GM21529 (cell line): ENCODE measurements around the gene DPY30.
A peak's percentile ranks its signal among the peaks of the same experiment; 100 is the strongest.

ENCODE experiments used
- ATAC-seq: cut with Tn5 transposase; IDR thresholded peaks from one replicate; pipeline ENCODE4 v1.9.1; 2021; ENCODE audit not compliant: unreplicated experiment

The DPY30 gene

DNA sequence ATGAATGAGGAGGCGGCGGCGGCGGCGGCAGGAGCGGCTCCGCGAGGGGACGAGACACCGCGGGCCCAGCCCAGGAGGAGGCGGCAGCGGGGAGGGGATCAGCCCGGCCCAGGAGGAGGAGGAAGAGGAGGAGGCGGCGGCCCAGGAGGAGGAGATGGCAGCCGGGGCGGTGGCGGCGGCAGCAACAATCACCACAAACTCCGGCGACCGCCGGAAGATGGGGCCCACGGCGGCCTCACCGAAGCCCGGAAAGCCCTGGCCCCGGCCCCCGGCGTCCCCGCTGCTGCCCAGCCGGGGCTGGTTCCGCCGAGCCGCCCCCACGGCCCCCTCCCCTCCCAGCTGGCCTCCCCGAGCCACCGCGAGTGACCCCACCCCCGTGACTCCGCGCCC lies 29.3 kb downstream of the DPY30 start:
- ATAC-seq, result peak; percentile 51

DNA sequence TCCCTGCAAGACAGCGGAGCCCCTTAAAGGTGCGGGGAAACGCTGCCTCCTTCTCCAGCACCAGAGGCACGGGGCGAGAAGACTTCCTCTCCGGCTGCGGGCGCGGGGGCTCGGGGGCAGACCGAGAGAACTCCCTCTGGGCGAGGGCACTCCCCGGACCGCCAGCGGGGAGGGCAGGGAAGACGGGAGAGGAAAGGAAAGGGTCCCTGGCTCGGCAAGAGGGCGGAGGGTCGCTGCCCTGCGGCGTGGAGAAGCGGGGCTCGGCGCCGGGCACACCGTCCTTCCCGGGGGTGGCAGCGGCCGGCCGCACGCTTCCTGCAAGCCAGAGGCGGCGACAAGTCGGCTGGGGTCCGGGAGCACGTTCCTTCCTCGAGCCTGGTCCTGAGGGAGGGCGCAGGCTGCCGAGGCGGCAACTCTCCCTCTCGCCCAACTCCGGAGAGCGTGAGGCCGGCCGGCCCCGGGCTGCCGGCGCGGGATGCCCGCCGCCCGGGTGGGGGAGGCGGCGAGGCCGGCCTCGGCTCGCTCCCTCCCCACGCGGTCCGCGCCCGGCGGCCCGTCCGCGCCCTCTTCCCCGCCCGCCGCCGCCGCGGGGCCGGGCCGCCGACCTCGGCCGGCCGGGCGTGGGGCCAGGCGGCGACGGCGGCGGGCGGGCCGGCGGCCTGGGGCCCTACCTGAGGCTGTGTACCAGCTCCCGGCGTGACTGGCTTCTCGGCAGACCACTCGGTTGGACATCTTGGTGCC lies 29.9 kb downstream of the DPY30 start:
- ATAC-seq, result peak; percentile 31

DNA sequence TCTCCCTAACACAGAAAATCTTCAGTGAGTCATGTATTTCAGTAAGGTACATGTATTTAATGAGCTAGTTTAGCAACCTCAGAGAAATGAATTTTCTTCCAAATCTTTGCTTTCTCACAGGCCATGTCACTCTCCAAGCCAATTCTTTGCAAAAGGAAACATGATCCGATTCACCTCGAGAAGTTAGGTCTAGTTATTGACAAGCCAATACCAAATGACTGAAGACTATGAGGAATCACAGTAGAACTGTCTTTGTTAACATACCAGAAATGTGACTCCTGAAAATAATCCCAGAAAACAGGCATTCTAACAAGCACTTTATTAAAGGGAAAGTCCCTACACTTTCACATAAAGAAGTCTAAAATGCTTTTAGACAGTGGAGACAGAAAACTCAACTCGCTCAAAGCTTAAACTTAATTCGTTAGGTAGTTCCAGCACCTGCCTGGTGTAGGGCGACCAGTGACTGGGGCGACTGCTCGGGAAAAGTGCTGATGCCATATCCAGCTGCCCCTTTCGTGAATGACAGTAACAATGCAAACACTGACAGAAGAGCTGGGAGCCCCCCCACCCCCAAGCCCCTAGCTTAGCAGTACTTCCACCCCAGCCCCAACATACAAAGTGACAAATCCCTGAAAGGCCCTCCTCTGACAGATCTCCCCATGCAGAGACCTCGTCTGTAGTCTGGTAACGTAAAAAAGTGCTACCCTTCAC lies 30.6 kb downstream of the DPY30 start:
- no peak for ATAC-seq

DNA sequence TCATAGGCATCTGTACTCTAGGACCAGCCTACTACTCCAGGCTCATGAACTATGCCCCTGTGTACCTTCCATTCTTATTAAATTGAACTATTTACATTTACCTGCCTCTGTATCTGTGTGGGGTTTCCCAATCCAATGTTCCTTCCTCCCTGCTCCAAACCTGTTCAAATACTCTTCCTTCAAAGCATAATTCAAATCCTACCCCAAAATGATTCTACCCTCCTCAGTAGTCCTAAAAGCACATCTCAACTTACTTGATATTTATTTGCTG lies 32.5 kb downstream of the DPY30 start:
- ATAC-seq, result no peak

DNA sequence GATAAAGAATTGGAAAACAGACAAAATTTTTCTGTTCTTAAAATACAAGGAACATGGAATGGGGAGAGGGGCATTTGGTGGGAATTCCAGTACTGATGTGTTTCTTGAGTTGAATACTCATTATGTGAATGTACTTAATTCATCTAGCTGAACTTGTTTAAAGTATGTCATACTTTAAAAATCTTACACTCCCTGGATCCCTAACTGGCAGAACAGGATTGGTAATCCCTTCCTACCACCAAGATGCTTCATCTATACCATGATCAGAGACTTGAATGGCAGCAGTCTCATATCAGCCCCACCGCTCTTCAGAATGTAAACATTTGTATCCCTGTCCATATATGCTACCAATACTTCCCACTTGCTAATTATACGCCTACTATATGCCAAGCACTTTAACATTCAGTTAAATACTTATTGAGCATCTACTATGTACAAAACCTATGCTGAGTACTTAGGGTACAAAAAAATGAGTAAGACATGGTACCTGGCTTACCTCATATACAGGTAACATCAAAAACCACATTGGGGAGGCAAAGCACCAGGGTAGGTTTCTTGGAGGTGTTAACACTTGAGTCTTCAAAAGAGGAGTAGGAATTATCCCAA lies 34.1 kb downstream of the DPY30 start:
- no peak for ATAC-seq

DNA sequence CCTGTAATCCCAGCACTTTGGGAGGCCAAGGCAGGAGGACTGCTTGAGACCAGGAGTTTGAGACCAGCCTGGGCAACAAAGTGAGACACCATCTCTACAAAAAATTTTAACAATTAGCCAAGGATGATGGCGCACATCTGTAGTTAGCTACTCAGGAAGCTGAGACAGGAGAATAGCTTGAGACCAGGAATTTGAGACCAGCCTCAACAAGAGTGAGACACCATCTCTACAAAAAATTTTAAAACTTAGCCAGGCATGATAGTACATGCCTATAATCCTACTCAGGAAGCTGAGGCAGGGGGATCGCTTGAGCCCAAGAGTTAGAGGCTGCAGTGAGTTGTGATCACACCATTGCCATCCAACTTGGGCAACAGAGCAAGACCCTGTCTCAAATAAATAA lies 35.8 kb downstream of the DPY30 start:
- ATAC-seq, result no peak

DNA sequence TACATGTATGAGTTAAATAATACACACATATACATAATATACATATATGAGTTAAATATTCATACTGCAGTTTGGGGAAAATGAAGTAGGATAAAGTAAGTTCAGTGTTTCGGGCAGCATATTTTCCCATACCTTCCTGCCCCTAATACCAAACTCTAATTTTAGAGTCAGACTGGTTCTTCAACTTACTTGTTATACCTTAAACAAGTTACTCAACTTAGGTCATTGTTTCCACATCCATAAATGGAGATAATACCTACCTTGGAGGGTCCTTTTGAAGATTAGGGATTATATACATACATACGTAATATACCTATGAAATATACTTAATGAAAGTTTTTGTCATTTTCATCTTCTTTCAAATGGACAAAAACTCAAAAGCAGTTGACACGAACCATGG lies 37.2 kb downstream of the DPY30 start:
- no peak for ATAC-seq

DNA sequence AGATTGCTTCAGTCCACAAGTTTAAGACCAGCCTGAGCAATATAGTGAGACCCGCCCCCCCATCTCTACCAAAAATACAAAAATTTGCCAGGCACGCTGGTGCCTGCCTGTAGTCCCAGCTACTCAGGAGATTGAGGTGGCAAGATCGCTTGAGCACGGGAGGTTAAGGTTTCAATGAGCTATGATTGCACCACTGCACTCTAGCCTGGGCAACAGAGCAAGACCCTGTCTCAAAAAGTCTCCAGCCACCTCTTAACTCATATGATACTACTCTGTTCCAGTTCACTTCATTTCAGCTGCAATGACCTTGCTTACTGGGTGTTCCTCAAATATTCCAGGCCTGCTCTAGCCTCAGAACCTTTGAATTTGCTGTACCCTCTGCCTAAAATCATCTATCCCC lies 40.2 kb downstream of the DPY30 start:
- ATAC-seq, result no peak

DNA sequence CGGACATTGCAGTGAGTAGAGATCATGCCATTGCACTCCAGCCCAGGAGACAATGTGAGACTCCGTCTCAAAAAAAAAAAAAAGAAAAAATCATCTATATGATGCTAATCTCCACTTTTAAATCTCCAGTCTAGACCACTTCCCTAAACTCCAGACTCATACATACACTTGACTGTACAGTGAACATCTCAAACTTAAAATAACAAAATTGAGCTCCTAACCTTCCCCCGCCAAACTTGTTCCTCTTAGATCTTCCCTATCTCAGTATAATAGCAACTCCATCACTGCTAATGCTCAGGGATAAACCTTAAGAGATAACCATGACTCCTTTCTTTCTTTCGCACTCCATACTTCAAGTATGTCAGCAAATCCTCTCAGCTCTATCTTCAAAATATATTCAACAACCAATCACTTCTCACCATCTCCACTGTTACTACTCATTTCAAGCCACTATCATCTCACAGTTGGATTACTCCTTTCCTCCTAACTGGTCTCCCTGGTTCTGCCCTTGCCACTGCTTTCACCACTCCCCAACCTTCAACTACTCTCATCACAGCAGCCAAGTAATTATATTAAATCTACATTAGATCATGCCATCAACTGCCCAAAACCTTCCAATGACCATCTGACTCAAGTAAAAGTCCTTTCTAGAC lies 40.7 kb downstream of the DPY30 start:
- no peak for ATAC-seq

DNA sequence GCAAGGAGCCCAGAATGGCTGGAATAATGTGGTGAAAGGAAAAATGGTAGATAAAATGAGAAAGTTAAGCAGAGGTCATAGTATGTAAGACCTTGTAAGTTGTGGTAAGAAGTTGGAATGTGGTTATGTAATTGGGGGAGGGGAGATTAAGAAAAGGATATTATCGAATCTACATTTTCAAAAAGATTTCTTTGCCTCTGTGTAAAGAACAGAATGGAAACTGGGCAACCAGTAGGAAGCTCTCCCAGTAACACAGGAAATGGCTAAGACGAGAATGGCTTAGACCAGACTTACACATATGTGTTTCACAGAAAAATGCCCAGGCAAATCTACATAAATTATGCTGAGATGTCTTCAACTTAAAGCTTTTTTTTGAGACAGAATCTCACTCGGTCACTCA lies 42.0 kb downstream of the DPY30 start:
- ATAC-seq, result no peak

DNA sequence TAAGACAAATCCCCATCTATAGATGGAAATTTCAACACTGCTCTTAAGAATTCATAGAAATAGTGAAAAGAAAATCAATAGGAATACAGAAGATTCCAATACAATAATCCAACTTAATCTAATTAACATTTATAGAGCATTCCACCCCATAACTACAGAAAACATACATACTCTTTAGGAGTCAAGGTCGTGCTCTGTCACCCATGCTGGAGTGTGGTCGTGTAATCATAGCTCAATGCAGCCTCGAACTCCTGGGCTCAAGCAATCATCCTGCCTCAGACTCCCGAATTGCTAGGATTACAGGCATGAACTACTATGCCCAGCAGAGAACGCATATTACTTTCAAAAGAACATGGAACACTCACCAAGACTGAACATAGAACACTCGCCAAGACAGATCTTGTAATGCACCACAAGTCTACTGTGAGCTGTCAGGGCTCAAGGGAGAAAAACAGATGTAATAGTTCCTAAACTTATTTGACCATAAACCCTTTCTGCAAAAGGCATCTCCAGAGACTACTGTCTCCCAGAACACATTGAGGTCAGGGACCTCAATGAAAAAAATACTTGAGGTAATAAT lies 42.9 kb downstream of the DPY30 start:
- ATAC-seq, result no peak

DNA sequence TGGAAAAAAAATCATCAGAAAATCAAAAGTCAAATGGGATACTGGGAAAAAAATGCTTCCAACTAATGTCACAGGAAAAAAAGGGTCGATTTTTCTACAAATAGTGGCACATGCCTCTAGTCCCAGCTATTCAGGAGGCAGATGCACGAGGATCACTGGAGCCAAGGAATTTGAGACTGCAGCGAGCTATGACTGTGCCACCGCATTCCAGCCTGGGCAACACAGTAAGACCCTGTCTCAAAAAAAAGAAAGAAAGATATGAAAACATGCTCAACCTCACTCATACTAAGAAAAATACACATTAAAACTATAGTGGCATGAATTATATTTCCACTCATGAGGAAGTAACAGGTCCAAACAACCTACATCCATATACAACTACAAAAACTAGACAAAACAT lies 46.7 kb downstream of the DPY30 start:
- ATAC-seq, result no peak

DNA sequence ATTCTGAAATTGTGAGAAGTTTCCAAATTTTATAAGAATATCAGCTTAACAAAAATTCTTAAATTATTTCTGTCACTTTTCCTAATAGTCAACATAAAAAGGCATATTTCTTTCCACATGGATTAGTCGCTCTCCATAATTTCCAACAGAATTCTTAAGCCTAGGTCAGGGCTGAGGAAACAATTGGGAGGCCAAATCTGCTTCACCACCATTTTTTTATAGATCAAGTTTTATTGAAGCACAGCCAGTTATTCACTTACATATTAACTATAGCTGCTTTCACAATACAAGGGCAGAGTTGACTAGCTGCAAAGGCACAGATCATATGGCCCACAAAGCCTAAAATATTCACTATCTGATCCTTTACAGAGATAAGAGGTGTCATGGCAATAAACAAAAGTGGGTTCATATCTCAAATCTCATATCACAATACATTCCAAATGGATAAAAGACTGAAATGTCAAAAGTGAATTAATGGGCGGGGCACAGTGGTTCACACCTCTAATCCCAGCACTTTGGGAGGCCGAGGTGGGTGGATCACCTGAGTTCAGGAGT lies 47.5 kb downstream of the DPY30 start:
- no peak for ATAC-seq

DNA sequence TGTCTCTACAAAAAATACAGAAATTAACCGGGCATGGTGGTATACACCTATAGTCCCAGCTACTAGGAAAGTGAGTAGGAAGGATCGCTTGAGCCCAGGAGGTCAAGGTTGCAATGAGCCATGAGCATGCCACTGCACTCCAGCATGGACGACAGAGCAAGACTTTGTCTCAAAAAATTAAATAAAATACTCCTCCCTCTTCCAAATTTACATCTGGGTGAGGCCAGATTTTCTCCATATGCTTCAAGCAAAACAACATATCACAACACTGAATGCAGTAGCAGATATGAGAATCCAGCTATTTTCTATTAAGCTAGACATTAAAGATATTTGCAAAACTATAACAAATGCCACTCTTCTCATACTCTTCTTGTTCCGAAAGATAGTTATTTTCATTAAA lies 49.7 kb downstream of the DPY30 start:
- ATAC-seq, result no peak

DNA sequence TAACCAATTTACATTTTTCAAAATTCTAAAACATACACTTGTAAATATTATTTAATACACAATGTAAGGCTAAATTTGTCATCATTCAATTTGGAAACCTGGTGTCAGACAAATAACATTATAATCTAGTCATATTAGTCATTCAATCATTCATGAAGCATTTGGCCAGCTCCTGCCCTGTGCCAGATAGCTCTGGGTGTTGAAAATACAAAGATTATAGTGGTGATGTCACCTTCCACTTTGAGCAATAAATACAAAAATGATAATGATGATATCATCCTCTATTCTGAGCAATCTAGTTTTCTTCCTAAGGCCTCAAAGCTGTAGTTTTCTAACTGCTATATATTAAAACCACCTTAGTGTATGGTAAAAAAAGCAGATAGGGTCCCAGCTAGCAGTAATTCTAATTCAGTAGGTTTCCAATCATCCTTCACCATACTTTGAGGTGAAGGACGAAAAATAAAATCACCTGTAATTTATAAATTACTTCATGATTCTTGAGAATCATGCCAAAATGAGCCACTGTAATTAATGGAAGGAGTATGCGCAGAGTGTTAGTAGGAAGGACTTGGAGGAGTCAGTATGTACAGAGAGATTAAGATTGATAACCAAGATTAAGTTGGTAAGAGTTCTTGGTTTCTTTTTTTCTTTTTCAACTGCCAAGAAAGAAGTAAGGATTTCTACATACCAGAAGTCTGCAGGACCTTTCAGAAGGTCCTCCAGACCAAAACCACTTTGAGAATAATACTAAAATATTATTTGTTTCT lies 52.0 kb downstream of the DPY30 start:
- ATAC-seq, result no peak

DNA sequence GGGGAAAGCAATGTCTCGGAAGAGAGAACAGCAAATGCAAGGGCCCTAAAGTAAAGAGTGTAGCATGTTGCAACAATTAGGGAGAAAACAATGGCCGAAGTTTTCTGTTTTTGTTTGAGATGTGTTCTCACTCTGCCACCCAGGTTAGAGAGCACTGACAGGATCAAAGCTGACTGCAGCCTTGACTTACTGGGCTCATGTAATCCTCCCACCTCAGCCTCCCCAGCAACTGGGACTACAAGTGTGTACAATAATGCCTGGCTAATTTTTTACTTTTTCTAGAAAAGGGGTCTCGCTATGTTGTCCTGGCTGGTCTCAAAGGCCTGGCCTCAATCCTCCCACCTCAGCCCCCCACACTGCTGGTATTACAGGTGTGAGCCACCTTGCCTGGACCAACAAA lies 52.7 kb downstream of the DPY30 start:
- ATAC-seq, result no peak

DNA sequence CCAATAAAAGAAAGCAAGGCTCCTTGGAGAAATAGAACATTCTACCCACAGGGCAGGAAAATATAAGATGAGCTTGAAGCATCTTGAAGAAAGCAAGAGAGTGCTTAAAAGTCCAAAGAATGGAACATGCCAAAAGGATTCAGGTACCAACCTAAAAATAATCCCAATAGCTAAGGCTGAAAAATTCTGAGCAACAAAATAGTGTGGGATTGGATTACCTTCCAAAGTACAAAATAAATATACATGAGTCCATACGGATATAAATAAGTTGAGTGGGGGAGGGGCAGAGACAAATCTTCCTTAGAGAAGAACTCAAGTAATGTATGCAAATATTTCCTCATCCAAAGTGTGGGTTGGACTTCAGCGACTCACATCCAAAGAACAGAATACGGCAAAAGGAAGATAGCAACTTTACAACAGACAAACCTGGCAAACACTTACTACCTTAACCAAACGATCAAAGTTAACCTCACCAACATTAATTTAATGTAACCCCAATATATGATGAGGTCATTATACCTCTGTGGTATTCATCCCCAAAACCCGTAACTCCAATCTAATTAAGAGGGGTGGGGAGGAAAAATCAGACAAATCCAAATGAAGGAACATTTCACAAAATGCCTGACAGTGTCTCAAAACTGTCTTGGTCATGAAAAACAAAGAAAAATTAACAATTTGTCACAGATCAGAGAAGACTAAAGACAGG lies 55.7 kb downstream of the DPY30 start:
- no peak for ATAC-seq

DNA sequence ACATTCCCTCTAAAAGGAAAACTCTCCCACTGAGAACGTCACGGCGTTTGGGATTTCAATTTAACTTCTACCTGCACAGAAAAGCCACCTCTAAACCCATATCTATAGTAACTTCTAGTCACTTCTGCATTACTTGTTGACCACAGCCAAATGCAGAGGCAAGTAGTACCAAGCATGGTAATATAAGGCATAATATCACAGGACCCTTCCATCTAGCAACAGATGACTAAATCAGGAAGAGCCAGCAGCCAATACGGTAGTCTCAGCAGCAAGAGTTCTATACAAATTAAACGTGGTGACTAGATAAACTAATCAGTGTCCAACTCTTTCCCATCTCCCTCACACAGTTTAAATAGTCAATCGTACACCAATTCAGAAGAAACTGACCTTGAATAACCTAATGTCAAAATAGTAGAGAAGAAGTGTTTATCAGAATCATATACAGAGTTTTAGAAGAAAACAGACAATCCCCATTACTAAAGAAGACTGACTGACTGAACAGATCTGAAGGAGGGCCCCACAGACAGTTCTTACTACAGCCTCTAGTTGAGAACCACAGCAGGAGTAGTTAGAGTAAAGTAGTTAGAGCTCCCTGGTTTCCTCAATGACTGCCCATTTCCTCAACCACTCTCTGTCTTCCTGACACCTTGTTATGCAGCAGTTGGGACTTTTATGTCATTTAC lies 58.8 kb downstream of the DPY30 start:
- ATAC-seq, result peak; percentile 99

DNA sequence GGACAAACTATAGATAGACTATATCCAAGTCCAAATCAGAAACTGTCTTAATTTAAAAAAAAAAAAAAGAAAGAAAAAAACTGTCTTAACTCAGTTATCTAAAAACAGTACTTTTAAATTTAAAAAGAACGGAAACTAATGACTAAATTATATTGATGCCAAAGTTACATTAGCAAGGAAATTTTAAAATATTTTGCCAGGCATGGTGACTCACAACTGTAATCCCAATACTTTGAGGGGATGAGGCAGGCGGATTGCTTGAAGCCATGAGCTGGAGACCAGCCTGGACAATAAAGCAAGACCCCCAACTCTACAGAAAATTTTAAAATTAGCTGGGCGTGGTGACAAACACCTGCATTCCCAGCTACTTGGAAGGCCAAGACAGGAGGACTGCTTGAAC lies 59.6 kb downstream of the DPY30 start:
- ATAC-seq, result no peak

DNA sequence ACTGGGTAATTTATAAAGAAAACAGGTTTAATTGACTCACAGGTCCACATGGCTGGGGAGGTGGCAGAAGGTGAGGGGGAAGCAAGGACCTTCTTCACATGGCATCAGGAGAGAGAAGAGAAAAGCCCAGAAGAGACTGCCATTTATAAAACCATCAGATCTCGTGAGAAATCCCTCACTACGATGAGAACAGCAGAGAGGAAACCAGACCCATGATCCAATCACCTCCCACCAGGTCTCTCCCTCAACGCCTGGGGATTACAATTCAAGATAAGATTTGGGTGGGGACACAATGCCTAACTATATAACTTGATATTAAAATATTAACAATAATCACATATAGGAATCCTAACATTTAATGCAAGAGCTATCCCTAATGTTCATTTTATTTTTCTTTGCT lies 60.6 kb downstream of the DPY30 start:
- ATAC-seq, result no peak
